Peyer's patch (tissue), 4 donors: ENCODE data around the gene IPCEF1.

Experiments
- POLR2A ChIP-seq, 2 donors: fragments of 450-650 bp; IDR thresholded peaks; one replicate each; pipeline ENCODE4 v1.5.1; 2017; ENCODE audit warnings: antibody characterized with exemption in 2 of 2, mild to moderate bottlenecking in 2 of 2, moderate library complexity in 2 of 2
- TF ChIP-seq, protein P1 (sequence below), 6 experiments: fragments of 450-650 bp in 4 of 6; fragments of 200-600 bp in 2 of 6; sonication (generic) in 1 of 6; IDR thresholded peaks; one replicate each; pipeline ENCODE4 v1.5.1; 2017 to 2019; ENCODE audit warnings: antibody characterized with exemption in 6 of 6, mild to moderate bottlenecking in 3 of 6, moderate library complexity in 1 of 6

DNA sequence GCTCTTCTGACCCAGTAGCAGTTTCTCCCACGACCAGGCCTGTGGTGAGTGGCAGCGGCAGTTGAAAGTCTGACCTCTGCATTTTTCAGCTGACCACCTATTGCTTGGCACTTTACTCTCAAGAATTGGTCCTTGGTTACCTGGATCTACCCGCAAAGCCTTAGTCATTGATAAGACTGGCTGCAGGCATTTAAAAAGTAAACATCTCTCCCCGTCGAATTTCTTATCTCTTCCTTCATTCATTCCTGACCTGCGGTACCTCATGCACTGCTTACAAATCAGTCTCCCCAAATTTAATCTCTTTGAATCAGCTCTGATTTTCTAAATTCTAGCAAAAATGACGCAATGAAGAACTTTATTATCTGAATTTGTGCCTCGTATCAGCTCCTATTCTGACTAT is 26.1 kb upstream of the IPCEF1 start:
- TF ChIP-seq POLR2A (IDR thresholded peaks at IDR 0.05): no peak
- TF ChIP-seq, protein P1, sequence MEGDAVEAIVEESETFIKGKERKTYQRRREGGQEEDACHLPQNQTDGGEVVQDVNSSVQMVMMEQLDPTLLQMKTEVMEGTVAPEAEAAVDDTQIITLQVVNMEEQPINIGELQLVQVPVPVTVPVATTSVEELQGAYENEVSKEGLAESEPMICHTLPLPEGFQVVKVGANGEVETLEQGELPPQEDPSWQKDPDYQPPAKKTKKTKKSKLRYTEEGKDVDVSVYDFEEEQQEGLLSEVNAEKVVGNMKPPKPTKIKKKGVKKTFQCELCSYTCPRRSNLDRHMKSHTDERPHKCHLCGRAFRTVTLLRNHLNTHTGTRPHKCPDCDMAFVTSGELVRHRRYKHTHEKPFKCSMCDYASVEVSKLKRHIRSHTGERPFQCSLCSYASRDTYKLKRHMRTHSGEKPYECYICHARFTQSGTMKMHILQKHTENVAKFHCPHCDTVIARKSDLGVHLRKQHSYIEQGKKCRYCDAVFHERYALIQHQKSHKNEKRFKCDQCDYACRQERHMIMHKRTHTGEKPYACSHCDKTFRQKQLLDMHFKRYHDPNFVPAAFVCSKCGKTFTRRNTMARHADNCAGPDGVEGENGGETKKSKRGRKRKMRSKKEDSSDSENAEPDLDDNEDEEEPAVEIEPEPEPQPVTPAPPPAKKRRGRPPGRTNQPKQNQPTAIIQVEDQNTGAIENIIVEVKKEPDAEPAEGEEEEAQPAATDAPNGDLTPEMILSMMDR (IDR thresholded peaks at IDR 0.05): no peak
